GM12864 (cell line): ENCODE results near the gene PERCC1.

Experiments used
- DNase-seq: peaks from one replicate; pipeline ENCODE4 v3.0.0-alpha.2; 2011; ENCODE audit warnings: low read depth
- H3K4me3 ChIP-seq: 2 replicates; pipeline ENCODE4 v1.5.1; 2011; ENCODE audit warnings: mild to moderate bottlenecking, low read depth, low read length, control low read depth
- TF ChIP-seq, protein P1 (sequence below): IDR thresholded peaks from 2 replicates; pipeline ENCODE4 v1.5.1; 2011; ENCODE audit warnings: low read depth, mild to moderate bottlenecking, moderate library complexity, low read length, control low read depth, inconsistent platforms; ENCODE audit errors: missing control alignments

PERCC1 gene

DNA sequence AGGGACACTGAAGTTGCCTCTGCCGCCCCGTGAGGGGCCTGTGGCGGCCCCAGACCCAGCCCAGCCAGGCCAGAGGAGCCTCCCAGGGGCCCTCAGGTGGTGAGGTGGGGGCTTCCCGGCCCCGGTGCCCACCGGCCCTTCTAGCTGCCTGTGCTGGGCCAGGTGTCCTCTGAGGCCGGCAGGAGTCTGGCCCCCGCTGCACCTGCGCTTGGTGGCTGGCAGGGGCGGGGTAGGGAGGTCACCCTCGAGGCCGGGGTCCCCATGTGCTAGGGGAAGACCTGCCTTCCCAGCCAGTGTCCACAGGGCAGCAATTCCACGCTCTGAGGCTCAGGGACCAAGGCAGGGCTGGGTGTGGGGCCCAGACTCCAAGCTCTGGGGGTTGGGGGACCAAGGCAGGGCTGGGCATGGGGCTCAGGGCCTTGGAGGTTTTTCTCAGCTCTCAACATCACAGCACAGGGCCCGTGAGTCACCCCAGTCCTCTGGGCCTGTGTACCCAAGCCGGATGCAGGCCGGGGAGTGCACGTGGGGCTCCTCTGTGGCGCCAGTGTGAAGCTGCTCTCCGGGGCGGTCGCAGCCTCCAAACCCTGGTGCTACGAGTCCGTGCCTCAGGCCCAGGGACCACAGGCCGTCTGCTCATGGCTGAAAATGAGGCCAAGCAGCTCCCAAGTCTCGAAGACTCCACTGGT is 14.8 kb downstream of the PERCC1 start:
- no peak for DNase-seq
- TF ChIP-seq, protein P1, sequence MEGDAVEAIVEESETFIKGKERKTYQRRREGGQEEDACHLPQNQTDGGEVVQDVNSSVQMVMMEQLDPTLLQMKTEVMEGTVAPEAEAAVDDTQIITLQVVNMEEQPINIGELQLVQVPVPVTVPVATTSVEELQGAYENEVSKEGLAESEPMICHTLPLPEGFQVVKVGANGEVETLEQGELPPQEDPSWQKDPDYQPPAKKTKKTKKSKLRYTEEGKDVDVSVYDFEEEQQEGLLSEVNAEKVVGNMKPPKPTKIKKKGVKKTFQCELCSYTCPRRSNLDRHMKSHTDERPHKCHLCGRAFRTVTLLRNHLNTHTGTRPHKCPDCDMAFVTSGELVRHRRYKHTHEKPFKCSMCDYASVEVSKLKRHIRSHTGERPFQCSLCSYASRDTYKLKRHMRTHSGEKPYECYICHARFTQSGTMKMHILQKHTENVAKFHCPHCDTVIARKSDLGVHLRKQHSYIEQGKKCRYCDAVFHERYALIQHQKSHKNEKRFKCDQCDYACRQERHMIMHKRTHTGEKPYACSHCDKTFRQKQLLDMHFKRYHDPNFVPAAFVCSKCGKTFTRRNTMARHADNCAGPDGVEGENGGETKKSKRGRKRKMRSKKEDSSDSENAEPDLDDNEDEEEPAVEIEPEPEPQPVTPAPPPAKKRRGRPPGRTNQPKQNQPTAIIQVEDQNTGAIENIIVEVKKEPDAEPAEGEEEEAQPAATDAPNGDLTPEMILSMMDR, result no peak

DNA sequence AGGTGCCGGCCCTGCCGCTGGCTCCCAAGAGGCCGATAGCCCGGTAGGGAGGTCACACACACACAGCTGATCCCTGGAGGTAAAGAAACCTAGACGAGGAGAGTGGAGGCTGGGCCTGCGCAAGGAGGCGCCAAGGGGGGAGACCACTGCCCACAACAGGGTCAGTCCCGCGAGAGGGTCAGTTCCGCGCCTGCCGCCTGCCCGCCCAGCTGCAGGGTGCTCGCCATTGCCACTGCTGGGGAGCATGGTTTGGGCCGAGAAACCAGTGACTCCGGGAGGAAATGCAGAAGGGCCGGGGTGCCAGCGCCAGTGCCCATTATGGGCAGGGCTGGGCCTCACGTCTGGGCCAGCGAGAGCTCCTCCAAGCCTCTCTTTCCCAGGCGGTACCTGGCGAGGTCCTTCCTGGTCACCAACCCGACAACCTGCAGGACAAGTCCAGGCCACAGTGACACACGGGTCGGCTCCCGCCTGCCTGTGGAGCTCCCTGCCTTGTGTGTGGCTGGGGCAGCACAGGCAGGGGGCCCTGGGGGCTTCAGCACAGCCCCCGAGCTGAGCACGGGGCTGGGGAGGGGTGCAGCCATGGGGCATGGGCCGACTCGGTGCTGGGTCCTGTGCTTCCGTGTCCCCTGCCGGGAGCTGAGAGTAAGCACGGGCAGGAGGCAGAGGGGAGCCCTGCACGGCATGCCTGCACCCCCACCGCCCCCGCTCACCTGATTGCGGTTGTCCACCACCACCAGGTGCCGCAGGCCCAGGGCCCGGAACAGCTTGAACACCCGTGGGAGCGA is 15.6 kb downstream of the PERCC1 start:
- DNase-seq, result no peak
- H3K4me3 ChIP-seq, result no peak overlapping the region
- TF ChIP-seq, protein P1, result no peak

More for the DNA sequence above, 14.8 kb downstream of the PERCC1 start:
- no peak overlapping the region for H3K4me3 ChIP-seq

DNA sequence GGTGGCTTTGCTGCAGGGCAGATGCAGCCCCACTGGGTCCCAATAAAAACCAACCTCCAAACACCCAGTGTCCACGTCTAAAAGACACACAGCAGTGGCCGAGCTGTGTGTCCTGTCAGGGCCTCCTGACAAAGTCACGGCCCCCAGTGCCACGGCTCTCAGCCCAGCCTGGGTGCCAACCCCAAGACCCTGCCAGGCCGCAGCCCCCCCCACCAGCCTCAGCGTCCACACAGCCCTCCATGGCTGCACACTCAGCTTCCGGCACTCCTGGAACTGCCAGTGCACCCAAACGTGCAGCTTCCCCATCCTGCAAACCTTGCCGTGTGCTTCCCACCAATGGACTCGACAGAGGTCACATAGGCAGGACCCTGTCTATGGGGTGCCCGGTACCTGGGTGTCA is 17.1 kb downstream of the PERCC1 start:
- DNase-seq, result no peak
- TF ChIP-seq, protein P1, result no peak
- no peak overlapping the region for H3K4me3 ChIP-seq

DNA sequence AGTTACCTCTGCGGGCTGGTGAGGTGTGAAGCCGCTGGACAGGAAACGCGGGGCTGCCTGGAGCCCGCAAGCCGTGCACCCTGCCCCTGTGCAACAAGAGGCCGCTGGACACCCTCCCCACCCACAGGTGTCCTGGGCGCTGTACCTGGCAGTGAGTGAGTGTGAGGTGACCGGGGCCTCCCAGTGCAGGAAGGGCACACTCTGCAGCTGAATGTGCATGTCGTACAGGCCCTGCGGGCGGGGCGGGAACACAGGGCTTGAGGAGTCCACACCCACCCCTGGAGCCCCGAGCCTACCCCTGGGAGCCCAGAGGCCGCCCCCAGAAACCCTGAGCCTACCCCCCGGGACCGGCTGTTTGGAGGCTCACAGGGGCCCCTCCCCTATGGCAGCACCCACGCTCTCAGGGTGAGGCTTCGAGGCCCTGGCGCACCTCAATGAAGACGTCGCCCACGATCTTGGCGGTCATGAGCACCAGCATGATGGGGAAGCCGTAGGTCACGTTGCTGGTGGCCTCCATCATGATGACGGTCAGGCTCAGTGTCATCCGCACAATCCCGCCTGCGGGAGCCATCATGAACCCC is 17.7 kb downstream of the PERCC1 start:
- H3K4me3 ChIP-seq, result no peak overlapping the region
- TF ChIP-seq, protein P1, result no peak
- no peak for DNase-seq

DNA sequence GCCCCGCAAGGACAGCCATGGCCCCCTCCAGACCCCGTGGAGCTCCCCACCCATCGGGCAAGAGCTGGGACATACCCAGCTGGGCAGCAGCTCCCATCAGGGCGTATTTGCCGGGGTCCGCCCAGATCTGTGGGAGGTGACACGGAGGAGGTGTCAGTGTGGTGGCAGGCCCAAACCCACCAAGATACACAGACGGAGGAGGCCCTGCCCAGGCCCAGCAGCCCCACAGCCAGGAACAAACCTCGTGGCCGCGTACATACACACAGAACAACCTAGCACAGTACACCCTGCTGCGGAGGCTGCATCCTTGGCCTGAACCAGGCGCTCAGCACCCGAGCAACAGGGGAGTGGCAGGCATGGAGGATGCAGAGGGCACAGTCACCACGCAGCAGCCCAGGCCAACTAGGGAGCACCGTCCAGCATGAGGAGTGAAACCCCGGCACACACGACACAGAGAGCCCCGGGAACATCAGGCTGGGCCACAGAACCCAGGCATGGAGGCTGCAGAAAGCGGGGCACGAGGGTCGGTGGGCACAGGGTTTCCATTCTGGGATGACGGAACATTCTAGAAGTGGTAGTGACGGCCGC is 18.4 kb downstream of the PERCC1 start:
- H3K4me3 ChIP-seq, result no peak overlapping the region
- no peak for DNase-seq
- TF ChIP-seq, protein P1, result no peak

DNA sequence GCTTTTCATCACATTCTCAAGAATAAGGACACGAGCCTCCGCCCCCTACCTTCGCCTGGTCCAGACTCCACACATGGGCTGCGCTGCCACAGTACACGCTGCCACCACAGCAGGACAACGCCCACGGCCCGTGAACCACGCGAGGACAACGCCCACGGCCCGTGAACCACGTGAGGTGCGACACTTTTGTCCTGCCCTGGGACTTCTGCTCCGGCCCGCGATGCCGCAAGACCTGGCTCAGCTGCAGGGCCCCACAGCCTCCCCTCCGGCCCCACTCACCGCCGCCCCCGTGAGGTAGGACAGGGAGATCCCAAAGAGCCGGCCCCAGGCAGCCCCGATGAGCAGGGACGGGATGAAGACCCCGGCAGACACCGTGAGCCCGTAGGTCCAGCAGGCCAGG is 19.3 kb downstream of the PERCC1 start:
- no peak overlapping the region for H3K4me3 ChIP-seq
- DNase-seq, result no peak
- TF ChIP-seq, protein P1, result no peak
